ENCODE measurements around the gene IMMP2L.

IMMP2L gene

DNA sequence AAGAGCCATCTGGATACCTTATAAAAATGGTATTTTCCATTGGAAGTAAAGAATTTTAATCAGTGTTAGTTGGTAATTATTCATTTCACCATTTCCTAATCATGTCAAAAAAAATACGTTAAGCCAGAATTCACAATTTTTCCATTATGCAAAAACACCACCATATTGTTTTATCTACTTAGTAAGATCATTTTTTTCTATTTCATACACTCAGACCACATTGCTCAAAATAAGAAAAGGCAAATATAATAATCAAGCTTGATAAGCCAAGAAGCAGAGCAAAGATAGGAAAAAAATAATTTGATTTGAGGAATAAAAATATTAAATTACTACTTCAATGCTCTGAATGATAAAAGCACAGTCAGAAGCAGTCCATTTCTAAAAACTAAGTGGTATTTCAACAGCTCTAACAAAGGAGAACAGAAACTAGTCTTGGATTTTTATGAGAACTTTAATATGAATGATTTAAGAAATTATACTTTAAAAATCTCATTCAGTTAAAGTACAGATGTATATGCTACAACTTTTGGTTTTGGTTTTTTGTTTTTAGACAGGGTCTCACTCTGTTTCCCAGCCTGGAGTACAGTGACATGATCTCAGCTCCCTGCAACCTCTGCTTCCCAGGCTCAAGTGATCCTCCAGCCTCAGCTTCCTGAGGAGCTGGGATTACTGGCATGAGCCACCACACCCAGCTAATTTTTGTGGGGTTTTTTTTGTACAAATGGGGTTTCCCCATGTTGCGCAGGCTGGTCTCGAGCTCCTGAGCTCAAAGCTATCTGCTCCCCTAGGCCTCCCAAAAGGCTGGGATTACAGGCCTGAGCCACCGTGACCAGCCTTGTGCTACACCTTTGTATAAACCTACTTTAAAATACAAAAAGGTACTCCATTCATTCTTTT, 424.7 kb downstream of the IMMP2L start:
- no peak for DNase-seq

GRCh38 chr7:111132833-111133232, 429.5 kb downstream of the IMMP2L start:
- no peak for DNase-seq

DNA sequence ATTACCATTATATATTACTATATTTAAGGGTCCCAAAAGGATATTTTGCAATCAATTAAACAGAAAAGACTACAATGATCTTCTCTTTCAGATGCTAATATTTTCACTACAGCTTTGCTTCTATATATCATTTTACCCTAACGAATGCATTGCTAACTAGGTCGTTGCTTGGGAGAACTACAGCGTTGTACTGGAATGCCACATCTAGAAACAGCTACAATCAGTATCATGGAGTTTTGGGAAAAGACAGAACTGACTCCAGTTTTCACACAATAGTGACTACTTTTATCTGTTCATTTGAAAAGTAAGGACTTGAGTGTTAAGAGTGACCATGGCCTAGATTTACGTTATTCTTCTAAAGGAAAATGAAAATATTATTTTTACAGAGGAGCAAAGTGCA, 432.9 kb downstream of the IMMP2L start:
- no peak for DNase-seq

GRCh38 chr7:111126987-111127386, 435.3 kb downstream of the IMMP2L start:
- no peak for DNase-seq

DNA sequence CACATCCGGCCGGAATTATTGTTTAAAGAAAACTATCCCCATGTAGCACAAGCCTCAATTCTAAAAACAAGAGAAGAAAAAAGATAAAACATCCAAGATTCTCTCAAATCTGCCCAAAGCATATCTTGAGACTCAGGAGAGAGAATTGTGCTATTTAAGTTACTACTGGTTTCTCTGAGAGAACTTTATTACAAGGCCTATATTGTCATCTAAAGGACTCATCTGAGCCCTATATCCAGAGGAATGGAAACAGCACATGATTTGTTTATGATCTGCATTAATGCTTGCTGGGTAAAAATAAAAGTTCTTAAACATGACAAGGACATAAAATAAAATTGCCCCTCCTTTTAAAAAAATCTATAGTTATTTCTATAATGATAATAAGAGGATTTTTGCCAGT, 446.3 kb downstream of the IMMP2L start:
- DNase-seq: no peak

DNA sequence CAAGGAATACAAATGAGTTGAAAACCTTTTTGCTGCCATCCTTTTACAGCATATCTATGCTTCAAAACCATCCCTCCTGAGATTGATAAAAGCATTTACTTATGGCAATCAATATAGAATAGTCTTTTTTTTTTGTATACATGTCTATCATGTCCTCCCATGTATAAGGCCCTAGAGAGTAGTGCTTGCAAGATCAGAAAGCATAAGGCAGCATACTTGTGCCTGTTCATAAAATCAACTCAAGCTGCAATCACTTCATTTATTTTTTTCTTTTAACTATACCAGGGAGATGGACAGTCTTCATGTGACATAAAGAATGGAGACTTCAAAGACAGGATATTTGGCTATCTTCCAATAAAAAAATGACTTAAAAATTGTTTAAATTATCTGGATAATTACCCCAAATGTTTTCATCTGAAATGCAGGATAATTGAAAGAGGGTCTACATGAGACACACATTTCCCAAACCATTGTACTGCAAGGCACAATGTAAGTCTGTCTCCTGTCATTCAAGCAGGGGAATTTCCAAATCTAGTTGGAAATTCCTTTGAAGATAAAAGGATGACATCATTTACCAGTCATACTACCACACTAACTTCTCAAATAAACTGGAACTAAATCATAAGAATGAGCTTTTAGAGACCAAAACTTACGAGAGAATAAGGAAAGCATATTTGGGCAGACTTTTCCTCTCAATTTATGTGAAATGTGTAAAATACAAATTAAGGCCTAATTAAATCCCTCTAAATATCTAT, 448.9 kb downstream of the IMMP2L start:
- no peak for DNase-seq

- no peak for DNase-seq
Observed at GRCh38 chr7:111112439-111112838, 449.9 kb downstream of the IMMP2L start.

DNA sequence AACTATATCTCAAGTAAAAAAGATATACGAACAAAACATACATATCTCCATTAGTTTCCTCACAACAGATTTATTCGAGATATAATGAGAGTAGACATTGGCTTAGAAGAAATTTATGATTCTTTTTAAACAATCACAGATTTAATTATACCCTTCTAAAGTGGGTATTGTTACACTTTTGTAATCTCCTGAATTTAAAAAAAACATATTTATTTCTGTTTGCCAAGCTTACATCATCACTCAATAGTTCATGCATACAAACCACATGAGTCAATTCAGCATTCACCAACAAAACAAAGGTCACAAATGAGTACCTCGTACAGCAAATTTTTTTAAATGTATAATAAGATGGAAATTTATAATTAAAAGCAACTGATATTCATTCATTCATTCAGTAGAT, 453.8 kb downstream of the IMMP2L start:
- DNase-seq: no peak

GRCh38 chr7:111108000-111108399, 454.3 kb downstream of the IMMP2L start:
- no peak for DNase-seq

DNA sequence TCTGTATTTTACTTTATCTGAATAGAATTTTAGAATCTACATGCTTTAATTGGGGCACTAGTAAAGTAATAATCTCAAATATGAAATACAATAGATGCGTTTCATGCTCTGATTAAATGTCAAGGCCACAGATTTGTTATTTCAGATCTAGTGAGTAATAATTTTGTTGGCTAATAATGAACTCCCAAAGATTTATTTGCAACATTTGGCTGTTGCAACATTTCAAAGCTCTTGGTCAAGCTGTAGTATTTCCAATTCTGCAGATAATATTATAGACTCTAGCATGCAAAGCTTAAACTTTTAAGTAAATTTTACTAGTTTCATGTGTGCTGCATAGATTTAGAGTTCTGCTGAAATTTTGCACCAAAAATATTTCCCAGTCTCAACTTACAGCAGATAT, 454.7 kb downstream of the IMMP2L start:
- DNase-seq: no peak

DNA sequence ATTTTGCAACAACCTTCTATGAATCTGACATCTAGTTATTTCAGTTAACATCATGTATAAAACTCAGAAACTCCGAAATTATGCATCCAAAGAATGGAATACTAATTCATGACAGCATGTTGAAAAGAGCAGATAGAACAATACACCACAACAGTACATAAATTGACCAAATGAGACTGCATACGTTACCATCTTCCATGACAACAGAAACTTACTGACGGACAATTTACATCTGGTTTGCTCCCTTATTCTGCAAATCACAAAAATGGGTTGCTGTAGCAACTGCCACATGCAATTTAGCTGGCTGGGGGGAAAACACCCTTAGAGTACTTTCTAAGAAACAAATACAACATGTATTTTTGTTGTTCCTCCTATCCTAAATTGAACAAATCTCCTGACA, 457.0 kb downstream of the IMMP2L start:
- DNase-seq: no peak

DNA sequence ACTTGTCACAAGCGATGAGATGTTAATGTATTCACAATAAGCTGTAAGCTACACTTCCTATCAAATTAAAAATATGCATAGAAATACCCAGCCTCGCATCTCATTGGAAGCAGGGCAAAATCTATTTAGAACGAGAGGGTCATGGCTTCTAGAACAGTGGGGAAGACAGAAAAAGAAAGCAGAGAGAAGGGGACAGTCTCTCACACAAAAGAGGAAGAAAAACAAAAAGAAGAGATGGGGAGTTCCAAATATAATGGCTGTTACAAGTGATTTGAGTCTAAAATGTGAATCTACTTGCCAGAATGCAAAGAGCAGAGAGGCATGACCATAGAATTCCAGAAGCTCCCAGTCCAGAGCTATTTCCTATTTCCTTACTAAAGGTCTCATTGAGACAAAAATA, 457.6 kb downstream of the IMMP2L start:
- DNase-seq: no peak

GRCh38 chr7:111103678-111104274, 458.5 kb downstream of the IMMP2L start:
- DNase-seq: no peak

GRCh38 chr7:111103136-111103535, 459.2 kb downstream of the IMMP2L start:
- no peak for DNase-seq

DNA sequence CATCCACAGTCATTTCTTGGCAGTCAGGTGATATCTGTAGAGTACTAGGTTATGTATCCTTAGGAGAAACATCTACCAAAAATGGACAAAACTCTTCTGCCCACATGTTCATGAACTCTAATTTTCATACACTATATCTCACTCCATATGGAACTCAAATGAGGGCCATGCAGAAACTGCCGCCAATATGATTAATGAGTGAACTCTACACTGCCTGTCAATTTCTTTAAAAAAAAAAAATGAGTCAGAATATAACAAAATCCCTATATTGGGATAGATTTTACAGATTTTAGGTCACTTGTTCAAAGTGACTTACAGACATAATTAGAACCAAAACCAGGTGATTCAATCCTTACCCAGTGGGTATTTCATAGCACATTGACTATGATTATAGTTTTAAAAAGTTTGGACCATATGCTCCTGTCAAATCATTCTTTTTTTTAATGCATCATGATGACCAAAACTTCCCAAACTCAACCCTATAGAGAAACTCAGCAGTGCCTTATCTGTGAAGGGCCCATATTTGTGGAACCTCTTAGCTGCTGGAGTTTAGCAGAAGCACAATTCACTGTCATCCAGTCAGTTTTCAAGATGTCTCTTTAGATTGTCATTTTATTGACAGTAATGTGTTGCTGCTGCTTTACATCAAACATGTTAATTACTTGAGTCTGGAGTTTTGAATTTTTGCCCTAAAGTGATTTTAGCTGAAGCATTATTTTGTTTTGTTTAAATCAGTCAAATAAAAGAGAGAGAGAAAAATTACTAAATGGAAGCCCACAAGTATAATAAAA, 460.2 kb downstream of the IMMP2L start:
- DNase-seq: no peak

DNA sequence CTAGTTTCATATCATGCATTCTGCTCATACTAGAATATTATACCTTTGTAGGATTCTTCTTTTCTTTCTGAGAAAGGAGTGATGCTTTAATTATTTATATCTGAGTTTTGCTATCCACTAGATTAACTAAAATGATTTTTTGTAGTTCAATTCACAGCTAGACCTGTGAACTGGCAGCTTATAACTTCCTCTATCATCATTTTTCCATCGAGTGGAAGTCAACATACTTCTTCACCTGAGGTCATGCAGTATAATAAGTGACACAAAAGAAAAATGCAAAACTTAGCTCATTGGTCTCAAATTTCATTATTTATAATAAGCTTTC, 463.4 kb downstream of the IMMP2L start:
- DNase-seq: no peak

DNA sequence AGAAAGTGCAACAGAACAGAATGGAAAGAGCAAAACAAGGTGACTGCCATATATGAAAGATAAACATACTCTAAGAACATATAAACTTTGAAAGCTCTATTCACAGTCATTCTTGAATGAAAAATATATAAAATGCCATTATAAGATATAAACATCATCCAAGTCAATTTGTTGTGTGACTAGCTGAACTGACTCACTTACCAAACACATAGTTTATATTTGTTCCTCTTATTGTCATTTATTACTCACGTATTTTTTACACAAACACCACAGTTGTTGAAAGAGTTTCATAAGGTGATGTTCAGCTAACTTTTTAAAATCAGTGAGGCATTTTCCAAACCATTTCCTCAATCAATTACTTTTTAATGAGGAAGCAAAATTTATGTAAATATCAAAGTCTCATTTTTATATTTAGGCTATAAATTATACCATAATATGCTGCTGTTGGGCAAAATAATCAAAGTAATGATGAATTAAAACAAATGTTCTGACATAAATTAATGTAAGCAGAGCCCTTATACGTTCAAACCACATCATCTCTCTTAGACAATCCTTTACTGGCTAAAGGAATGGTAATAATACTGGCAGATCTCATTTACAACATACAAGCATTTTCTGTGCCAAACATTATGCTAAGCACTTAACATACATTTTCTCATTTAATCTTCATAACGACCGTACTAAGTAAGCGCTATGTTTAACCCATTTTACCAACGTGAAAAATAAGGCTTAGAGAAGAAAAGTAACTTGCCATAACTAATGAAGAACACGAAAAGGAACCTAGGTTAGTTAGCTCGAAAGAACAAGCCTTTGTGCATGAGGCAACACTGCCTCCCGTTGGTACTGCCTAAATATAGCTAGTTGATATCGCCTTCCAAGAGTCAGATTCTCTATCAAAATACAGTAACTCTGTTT, 464.0 kb downstream of the IMMP2L start:
- DNase-seq: peak; percentile 6 to 10

GRCh38 chr7:111096997-111097396, 465.3 kb downstream of the IMMP2L start:
- no peak for DNase-seq

GRCh38 chr7:111094419-111094818, 467.9 kb downstream of the IMMP2L start:
- no peak for DNase-seq

GRCh38 chr7:111093496-111093895, 468.8 kb downstream of the IMMP2L start:
- DNase-seq: no peak

GRCh38 chr7:111092406-111093236, 469.7 kb downstream of the IMMP2L start:
- no peak for DNase-seq
